ENCODE results near the gene FOSL2.

The FOSL2 gene

GRCh38 chr2:28435241-28435640, 42.6 kb downstream of the FOSL2 start:
- no peak for DNase-seq

- no peak for DNase-seq
Observed at GRCh38 chr2:28435814-28436351, 43.2 kb downstream of the FOSL2 start.

- peak; percentile 63 for DNase-seq
Observed at GRCh38 chr2:28436525-28437051, 43.9 kb downstream of the FOSL2 start.

- peak; percentile 36 for DNase-seq
Observed at GRCh38 chr2:28437149-28437835, 44.6 kb downstream of the FOSL2 start.

- peak; percentile 7 for DNase-seq
Observed at GRCh38 chr2:28437918-28438317, 45.3 kb downstream of the FOSL2 start.

GRCh38 chr2:28438532-28439063, 45.9 kb downstream of the FOSL2 start:
- DNase-seq = no peak

GRCh38 chr2:28439127-28439526, 46.5 kb downstream of the FOSL2 start:
- DNase-seq = no peak

- DNase-seq = no peak
Observed at GRCh38 chr2:28439763-28440162, 47.1 kb downstream of the FOSL2 start.

- no peak for DNase-seq
Observed at GRCh38 chr2:28442328-28442727, 49.7 kb downstream of the FOSL2 start.

- DNase-seq = no peak
Observed at GRCh38 chr2:28444956-28445355, 52.3 kb downstream of the FOSL2 start.

- DNase-seq = no peak
Observed at GRCh38 chr2:28445448-28446258, 53.0 kb downstream of the FOSL2 start.

GRCh38 chr2:28446531-28446930, 53.9 kb downstream of the FOSL2 start:
- DNase-seq = no peak

- no peak for DNase-seq
Observed at GRCh38 chr2:28447086-28447485, 54.4 kb downstream of the FOSL2 start.

GRCh38 chr2:28447943-28448792, 55.5 kb downstream of the FOSL2 start:
- DNase-seq = no peak

GRCh38 chr2:28448793-28449100, 56.1 kb downstream of the FOSL2 start:
- no peak for DNase-seq

- no peak for DNase-seq
Observed at GRCh38 chr2:28449126-28449487, 56.4 kb downstream of the FOSL2 start.

GRCh38 chr2:28449488-28450395, 57.1 kb downstream of the FOSL2 start:
- DNase-seq = no peak

- DNase-seq = no peak
Observed at GRCh38 chr2:28450901-28451565, 58.4 kb downstream of the FOSL2 start.

GRCh38 chr2:28451793-28452533, 59.3 kb downstream of the FOSL2 start:
- DNase-seq = no peak

- no peak for DNase-seq
Observed at GRCh38 chr2:28452534-28453081, 60.0 kb downstream of the FOSL2 start.

Measured in DMS153 (cell line).